ENCODE results near the gene KCNE1.

The KCNE1 gene

GRCh38 chr21:34518301-34518700, 6.3 kb upstream of the KCNE1 start:
- TF ChIP-seq CTCF (IDR thresholded peaks at IDR 0.05; ENCODE audit: extremely low read depth, insufficient read depth, missing control alignments) = no peak
- DNase-seq (ENCODE audit: low spot score) = no peak
- in situ Hi-C loops (cut with MboI; ENCODE audit: low pct_unique_long_range_greater_than_20kb, low sequenced_read_pairs, unreplicated experiment) = no loop called here

- in situ Hi-C loops (cut with MboI; ENCODE audit: low pct_unique_long_range_greater_than_20kb, low sequenced_read_pairs, unreplicated experiment) = no loop called here
- no peak for DNase-seq (ENCODE audit: low spot score)
- TF ChIP-seq CTCF (IDR thresholded peaks at IDR 0.05; ENCODE audit: extremely low read depth, insufficient read depth, missing control alignments) = peak; percentile 19
Observed at GRCh38 chr21:34517491-34518245, 5.7 kb upstream of the KCNE1 start.

- no peak for DNase-seq (ENCODE audit: low spot score)
- in situ Hi-C loops (cut with MboI; ENCODE audit: low pct_unique_long_range_greater_than_20kb, low sequenced_read_pairs, unreplicated experiment) = no loop called here
- TF ChIP-seq CTCF (IDR thresholded peaks at IDR 0.05; ENCODE audit: extremely low read depth, insufficient read depth, missing control alignments) = no peak
Observed at GRCh38 chr21:34517039-34517438, 5.0 kb upstream of the KCNE1 start.

GRCh38 chr21:34514576-34515115, 2.6 kb upstream of the KCNE1 start:
- in situ Hi-C loops (cut with MboI; ENCODE audit: low pct_unique_long_range_greater_than_20kb, low sequenced_read_pairs, unreplicated experiment) = no loop called here
- TF ChIP-seq CTCF (IDR thresholded peaks at IDR 0.05; ENCODE audit: extremely low read depth, insufficient read depth, missing control alignments) = no peak
- no peak for DNase-seq (ENCODE audit: low spot score)

DNA sequence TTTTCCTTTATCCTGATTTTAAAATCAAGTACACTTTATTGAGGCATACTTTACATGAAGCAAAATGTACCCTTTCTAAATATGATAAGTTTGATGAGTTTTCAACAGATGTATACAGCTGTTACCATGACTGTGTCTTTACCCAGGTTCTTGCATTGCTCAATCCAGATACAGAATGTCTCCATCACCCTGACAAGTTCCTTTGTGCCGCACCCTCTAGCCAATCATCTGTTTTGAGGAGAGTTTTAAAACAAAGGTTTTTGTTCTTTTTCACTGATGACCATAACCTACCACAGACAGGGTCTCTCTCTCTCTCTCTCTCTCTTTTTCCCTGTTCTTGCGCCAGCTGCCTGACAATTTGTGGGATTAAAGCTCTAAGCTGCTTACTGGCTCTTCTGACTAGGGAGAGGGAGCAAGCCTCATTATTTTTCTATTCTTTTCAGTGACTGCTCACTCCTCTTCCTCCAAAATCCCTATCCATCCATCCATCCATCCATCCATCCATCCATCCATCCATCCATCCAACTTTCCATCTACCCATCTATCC, 1.2 kb upstream of the KCNE1 start:
- DNase-seq (ENCODE audit: low spot score) = no peak
- in situ Hi-C loops (cut with MboI; ENCODE audit: low pct_unique_long_range_greater_than_20kb, low sequenced_read_pairs, unreplicated experiment) = no loop called here
- TF ChIP-seq CTCF (IDR thresholded peaks at IDR 0.05; ENCODE audit: extremely low read depth, insufficient read depth, missing control alignments) = no peak

DNA sequence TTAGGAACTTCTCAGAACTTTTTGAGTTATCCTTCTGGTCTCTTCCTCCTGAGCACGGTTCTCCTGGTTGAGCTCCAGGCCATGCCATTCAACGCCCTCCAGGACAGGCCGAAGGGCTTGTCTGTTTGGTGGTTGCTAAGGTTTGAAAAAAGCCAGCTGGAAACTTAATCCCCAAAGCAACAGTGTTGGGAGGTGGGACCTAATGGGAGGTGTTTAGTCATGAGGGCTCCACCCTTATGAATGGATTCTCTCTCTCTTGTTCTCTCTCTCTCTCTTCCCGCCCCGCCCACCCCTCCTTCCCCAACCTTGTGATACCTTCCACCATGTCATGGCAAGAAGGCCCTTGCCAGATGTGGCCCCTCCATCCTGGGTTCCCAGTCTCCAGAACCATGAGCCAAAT, 829 bp downstream of the KCNE1 start:
- no peak for DNase-seq (ENCODE audit: low spot score)
- TF ChIP-seq CTCF (IDR thresholded peaks at IDR 0.05; ENCODE audit: extremely low read depth, insufficient read depth, missing control alignments) = no peak
- in situ Hi-C loops (cut with MboI; ENCODE audit: low pct_unique_long_range_greater_than_20kb, low sequenced_read_pairs, unreplicated experiment) = no loop called here
